Measurements from ENCODE around the gene TTC28.
A peak's percentile ranks its signal among the peaks of the same experiment; 100 is the strongest.
"Not testable (repeated sequence)": the region's sequence is repeated elsewhere in the genome, so short reads cannot be mapped to it uniquely, and the experiment has no call there.

TTC28 gene

GRCh38 chr22:28601915-28602314 lies 77.7 kb downstream of the TTC28 start:
- no peak for DNase-seq (ENCODE audit: low read depth)

DNA sequence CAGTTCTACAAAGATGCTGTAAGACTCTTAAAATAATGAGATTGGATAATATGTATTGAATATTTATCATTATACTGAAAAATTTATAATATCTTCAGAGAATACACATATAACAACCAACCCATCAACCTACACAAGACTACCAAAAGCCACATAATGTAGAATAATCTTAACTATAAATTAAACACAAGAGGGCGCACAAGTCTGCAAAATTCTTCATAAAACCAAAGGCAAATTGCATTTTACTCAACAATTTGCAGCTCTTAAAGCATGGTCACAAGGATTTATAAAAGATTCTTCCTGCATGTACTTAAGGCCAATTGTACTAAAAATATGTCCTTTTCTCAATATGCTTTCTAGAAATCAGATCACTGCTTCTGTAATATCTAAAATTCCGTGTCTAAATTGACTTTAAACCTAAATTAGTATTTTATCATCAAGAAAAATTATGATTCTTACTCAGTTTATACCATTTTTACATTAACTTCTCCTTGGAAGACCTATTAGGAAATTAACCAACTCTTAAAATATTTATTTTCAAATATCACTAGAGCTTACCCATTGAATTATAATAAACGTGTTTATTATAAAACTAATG lies 79.0 kb downstream of the TTC28 start:
- peak; percentile 41 for DNase-seq (ENCODE audit: low read depth)

GRCh38 chr22:28599693-28600092 lies 79.9 kb downstream of the TTC28 start:
- no peak for DNase-seq (ENCODE audit: low read depth)

- no peak for DNase-seq (ENCODE audit: low read depth)
Measured at GRCh38 chr22:28597665-28598064, 82.0 kb downstream of the TTC28 start.

- DNase-seq (ENCODE audit: low read depth): peak; percentile 61
Measured at GRCh38 chr22:28594797-28595462, 84.7 kb downstream of the TTC28 start.

DNA sequence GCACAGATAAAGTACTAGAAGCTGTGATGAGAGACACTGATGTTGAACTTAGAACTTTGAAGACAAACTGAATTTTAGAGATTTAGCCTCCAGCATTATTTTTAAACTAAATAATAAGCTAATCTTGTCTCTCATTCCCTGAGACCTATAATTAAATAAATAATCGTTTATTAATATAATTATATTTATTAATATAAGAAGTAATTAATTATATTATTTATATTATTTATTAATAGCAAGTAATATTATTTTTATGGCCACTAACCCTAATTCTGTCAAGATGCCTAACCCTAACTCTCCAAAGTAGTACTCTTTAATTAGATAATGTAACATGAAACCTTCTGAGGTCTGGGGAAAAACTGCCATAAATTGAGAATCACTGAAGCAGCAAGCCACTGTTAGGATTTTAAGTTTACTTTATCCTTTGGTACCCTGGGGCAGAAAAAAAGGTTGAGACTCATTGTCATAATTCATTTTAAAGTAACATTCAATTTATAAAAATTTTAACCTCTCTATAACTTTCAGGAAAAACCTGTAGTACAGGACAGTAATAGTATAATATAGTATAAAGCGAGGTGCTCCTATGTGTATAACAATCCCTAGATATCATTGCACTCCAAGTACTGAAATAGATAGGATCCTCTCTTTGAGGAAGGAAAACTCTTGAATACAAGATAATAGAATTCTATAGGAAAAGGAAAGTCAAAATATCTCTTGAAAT lies 85.4 kb downstream of the TTC28 start:
- DNase-seq (ENCODE audit: low read depth): no peak

GRCh38 chr22:28593299-28593698 lies 86.3 kb downstream of the TTC28 start:
- DNase-seq (ENCODE audit: low read depth): no peak

GRCh38 chr22:28589102-28589750 lies 90.4 kb downstream of the TTC28 start:
- no peak for DNase-seq (ENCODE audit: low read depth)

GRCh38 chr22:28585324-28585723 lies 94.3 kb downstream of the TTC28 start:
- DNase-seq (ENCODE audit: low read depth): no peak

GRCh38 chr22:28582806-28583205 lies 96.8 kb downstream of the TTC28 start:
- peak; percentile 59 for DNase-seq (ENCODE audit: low read depth)

- DNase-seq (ENCODE audit: low read depth): no peak
Measured at GRCh38 chr22:28581016-28581415, 98.6 kb downstream of the TTC28 start.

DNA sequence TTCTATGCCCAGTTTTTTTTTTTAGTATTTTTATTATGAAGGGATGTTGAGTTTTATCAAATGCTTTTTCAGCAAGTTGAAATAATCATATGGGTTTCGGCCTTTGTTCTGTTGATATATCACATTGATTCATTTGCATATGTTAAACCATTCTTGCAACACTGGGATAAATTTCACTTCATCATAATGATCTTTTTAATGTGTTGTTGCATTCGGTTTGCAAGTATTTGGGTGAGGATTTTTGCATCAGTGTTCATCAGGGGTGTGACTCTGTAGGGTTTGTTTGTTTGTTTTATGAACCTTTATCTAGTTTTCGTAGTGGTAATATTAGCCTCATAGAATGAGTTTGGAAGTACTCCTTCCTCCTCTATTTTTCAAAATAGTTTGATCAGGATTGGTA lies 103.5 kb downstream of the TTC28 start:
- DNase-seq (ENCODE audit: low read depth): no peak

- DNase-seq (ENCODE audit: low read depth): no peak
Measured at GRCh38 chr22:28574159-28574788, 105.4 kb downstream of the TTC28 start.

- DNase-seq (ENCODE audit: low read depth): no peak
Measured at GRCh38 chr22:28570696-28571373, 108.8 kb downstream of the TTC28 start.

- DNase-seq (ENCODE audit: low read depth): not testable (repeated sequence)
Measured at GRCh38 chr22:28568974-28569373, 110.7 kb downstream of the TTC28 start.

DNA sequence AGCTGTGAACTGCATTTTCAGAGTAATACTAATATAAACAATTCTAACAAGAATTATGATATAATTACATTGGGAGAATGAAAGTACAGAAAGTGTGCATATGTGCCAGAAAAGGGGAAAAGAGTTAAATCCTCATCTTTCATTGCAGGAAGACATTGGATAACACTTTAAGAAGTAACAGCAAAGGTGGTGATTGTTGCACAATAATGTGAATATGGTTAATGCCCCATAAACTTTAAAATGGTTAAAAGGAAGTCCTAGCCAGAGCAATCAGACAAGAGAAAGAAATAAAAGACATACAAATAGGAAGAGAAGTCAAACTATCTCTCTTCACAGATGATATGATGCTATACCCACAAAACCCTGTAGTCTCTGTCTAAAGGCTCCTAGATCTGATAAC lies 111.5 kb downstream of the TTC28 start:
- DNase-seq (ENCODE audit: low read depth): no peak

DNA sequence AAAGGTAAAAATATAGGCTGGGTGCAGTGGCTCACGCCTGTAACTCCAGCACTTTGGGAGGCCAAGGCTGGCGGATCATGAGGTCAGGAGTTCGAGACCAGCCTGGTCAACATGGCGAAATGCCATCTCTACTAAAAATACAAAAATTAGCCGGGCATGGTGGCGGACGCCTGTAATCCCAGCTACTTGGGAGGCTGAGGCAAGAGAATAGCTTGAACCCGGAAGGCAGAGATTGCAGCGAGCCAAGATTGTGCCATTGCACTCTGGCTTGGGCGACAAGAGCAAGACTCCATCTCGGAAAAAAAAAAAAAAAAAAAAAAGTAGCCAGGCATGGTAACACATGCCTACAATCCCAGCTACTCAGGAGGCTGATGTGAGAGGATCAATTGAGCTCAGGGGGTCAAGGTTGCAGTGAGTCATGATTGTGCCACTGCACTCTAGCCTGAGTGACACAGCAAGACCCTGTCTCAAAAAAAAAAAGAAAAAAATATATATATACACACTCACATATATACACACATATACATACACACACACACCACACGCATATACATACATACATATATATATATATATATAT lies 112.6 kb downstream of the TTC28 start:
- not testable (repeated sequence) for DNase-seq (ENCODE audit: low read depth)

DNA sequence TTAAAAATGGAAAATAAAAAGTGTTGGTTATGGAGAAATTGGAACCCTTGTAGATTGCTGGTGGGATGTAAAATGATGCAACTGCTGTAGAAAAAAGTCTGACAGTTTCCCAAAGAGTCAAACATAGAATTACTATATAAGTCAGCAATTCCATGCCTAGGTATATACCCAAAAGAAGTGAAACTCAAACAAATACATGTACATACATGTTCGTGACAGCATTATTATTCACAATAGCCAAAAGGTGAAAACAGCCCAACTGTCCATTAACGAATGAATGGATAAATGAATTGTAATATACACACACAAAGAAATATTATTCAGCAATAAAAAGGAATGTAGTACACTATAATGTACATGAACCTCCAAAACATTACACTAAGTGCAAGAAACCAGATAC lies 116.0 kb downstream of the TTC28 start:
- no peak for DNase-seq (ENCODE audit: low read depth)

DNA sequence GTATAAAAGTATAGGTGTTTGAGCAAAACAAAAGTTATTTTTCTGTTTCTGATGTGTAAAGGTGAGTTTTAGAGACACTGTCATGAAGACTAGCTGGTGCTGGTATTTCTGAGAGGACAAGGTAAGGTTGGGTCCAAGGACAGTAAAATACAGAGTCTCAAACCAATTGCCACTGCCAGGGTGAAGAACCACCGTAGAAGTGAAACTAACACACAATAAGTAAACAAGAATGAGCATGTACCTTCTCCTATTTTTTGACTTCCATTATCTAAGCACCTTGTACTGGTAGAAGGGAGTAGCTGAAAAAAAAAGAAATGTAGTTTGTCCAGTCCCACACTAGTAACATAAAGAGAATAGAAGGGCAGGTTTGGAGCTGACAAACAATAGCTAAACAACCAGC lies 117.3 kb downstream of the TTC28 start:
- DNase-seq (ENCODE audit: low read depth): no peak

DNA sequence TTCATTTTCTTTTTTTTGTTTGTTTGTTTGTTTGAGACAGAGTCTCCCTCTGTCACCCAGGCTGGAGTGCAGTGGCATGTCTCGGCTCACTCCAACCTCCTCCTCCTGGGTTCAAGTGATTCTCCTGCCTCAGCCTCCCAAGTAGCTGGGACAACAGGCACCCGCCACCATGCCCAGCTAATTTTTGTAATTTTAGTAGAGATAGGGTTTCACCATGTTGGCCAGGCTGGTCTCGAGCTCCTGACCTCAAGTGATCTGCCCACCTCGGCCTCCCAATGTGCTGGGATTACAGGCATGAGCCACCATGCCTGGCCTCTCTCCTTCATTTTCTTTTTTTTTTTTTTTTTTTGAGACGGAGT lies 118.9 kb downstream of the TTC28 start:
- not testable (repeated sequence) for DNase-seq (ENCODE audit: low read depth)

DNA sequence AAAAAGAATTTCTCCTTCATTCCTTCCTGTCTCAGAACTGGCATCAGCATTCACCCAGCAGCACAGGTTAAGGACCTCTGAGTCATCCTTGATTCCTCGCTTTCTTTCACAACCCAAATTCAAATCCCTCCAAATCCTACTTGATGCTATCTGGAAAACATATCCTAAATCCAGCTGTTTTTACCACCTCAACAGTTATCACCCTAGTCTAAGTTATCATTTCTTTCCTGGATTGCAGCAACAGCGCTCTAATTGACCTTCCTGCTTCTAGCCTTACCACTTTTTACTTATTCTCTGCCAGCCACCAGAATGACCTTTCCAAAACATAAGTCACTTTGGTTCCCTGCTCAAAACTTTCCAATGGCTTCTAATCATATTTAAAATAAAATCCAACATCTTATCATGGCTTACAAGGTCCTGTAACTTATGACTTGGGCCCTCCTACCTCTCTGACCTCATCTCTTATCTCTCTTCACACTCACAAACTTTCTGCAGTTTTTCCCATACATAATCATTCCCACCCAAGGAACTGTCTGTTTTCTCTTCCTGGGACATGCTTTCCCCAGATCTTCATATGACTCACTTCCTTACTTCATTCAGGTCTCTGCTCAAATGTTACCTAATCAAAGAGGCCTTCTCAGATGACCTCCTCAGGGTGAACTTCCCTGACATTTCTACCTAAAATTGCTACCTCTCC lies 119.4 kb downstream of the TTC28 start:
- peak; percentile 8 for DNase-seq (ENCODE audit: low read depth)
